GM12878 (cell line): ENCODE measurements around the gene PNMA8B. TPM values are rescaled to one million over a fixed set of nuclear protein-coding genes. Genes with fewer than 3 reads are reported as not detected.

Experiments used
- CUX1 ChIP-seq: IDR thresholded peaks from 2 replicates; pipeline ENCODE4 v1.6.1; 2012; ENCODE audit warnings: improper control_type of control experiment, low read depth, low read length; ENCODE audit not compliant: insufficient replicate concordance
- DPF2 ChIP-seq: fragments of 450-650 bp; IDR thresholded peaks from 2 replicates; pipeline ENCODE4 v1.6.1; 2017; ENCODE audit warnings: mild to moderate bottlenecking
- KDM1A ChIP-seq: fragments of 200-600 bp; sonication (generic); IDR thresholded peaks from 2 replicates; pipeline ENCODE4 v1.6.1; 2016; ENCODE audit warnings: borderline replicate concordance
- MYB ChIP-seq: fragments of 150-350 bp; IDR thresholded peaks from 2 replicates; pipeline ENCODE4 v1.6.1; 2014; ENCODE audit warnings: mild to moderate bottlenecking, low read depth, low read length, borderline replicate concordance
- TCF3 ChIP-seq: IDR thresholded peaks from 2 replicates; pipeline ENCODE4 v1.6.1; 2012; ENCODE audit warnings: low read depth, mild to moderate bottlenecking, low read length, borderline replicate concordance; ENCODE audit not compliant: insufficient read depth
- polyA plus RNA-seq, 11 experiments: library from polyadenylated mRNA; depleted of rRNA in 4 of 11; unstranded in 6 of 11; stranded (reverse) in 5 of 11; fragments of >200 nt; fragmentation: Nextera tagmentation in 4 of 11; fragmentation: Illumina TruSeq in 1 of 11; extraction: Ambion mirVana in 4 of 11; extraction: Trizol in 1 of 11; gene quantifications; 1 replicate in 1 of 11; 2 replicates in 10 of 11; pipeline versions ENCODE4 v1.2.1 to v1.2.3, GENCODE V29; 2011 to 2016; ENCODE audit warnings: inconsistent platforms in 2 of 11, missing spikeins in 2 of 11, low read depth in 1 of 11
- total RNA-seq, 4 experiments: library from RNA; depleted of rRNA in 3 of 4; stranded (reverse); fragments of >200 nt in 3 of 4; fragmentation: Illumina TruSeq in 1 of 4; extraction: Trizol in 1 of 4; gene quantifications; 2 replicates each; pipeline versions ENCODE4 v1.2.1 to v1.2.3, GENCODE V29; 2013 to 2021
- TF ChIP-seq, protein P1 (sequence below), 3 experiments: IDR thresholded peaks in 2 of 3; conservative IDR thresholded peaks in 1 of 3; 2 replicates each; pipeline ENCODE4 v1.5.1; 2011; ENCODE audit warnings: low read depth in 3 of 3, low read length in 3 of 3, mild to moderate bottlenecking in 3 of 3, control low read depth in 2 of 3, moderate library complexity in 2 of 3, inconsistent platforms in 1 of 3, mixed read lengths in 1 of 3; ENCODE audit not compliant: control insufficient read depth in 2 of 3, insufficient read depth in 1 of 3; ENCODE audit errors: extremely low read depth in 1 of 3

PNMA8B gene
- total and polyA plus RNA-seq, 10 of the 15 experiments (the other 5 are each of a cell fraction or from before 2014, with no cell fraction given), result 0.01 TPM; not detected in 9

DNA sequence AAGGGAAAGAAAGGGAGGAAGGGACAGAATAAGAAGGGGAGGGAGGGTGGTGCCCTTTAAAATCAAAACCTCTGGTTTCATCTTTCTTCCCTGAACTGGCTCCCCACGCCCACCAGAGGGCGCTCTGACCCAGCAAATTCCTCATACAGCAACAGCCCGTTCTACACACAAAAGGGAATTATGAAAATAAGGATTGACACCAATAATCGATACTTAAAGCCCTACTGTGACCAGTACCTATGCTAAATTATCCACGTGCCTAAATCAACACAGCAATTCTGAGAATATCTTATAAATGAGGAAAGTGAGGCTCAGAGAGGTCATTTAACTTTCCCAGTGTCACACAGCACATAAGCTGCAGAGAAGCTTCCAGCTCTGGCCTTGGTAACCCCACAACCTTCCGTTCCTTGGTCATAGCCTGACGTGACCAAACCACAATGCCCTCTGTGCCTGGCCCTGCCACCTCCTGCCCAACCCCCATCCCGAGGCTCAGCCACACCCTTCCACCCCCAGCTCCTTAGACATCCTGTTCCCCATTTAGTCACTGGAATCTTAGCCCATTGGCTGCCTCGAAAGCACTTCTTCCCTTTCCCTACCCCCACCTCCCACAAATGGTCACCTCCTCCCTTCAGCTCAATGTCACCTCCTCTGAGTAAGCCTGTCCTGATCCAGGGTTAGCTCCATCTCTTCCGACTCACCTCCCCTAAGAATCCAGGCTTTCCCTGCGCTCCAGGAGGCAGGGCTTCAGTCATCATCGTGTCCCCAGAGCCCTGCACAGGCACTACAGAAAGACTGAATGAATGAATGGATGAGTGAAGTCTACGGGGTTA is 34.2 kb upstream of the PNMA8B start (continued):
- TF ChIP-seq CUX1 (peak; percentile 59), TCF3 (no peak), MYB (peak; percentile 32; the same call in 1 of the 2 replicates), DPF2 (0 out of 2 replicates have a peak, but pooled peaks have one; percentile 21), KDM1A (no peak; the same call in 1 of the 2 replicates)
- TF ChIP-seq, protein P1, sequence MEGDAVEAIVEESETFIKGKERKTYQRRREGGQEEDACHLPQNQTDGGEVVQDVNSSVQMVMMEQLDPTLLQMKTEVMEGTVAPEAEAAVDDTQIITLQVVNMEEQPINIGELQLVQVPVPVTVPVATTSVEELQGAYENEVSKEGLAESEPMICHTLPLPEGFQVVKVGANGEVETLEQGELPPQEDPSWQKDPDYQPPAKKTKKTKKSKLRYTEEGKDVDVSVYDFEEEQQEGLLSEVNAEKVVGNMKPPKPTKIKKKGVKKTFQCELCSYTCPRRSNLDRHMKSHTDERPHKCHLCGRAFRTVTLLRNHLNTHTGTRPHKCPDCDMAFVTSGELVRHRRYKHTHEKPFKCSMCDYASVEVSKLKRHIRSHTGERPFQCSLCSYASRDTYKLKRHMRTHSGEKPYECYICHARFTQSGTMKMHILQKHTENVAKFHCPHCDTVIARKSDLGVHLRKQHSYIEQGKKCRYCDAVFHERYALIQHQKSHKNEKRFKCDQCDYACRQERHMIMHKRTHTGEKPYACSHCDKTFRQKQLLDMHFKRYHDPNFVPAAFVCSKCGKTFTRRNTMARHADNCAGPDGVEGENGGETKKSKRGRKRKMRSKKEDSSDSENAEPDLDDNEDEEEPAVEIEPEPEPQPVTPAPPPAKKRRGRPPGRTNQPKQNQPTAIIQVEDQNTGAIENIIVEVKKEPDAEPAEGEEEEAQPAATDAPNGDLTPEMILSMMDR (IDR thresholded peaks at IDR 0.05 in 2 of 3, conservative IDR thresholded peaks at IDR 0.05 in 1 of 3; ENCODE audit: control insufficient read depth in 2 of 3, extremely low read depth in 1 of 3, insufficient read depth in 1 of 3, low read depth in 3 of 3, low read length in 3 of 3), result peak; percentile 87 to 94 (median 90)
